Osteocyte (in vitro differentiated cells): ENCODE measurements around the gene BID. TPM values are rescaled to one million over a fixed set of nuclear protein-coding genes. Genes with fewer than 3 reads are reported as not detected.

ENCODE experiments used
- DNase-seq: peaks from one replicate; pipeline ENCODE4 v3.0.0; 2021; ENCODE audit warnings: mixed read lengths; ENCODE audit not compliant: unreplicated experiment; ENCODE audit errors: extremely low spot score
- H3K27ac Mint-ChIP-seq: one replicate; pipeline ENCODE4 v1.8.0; 2021; ENCODE audit warnings: mild to moderate bottlenecking, mixed read lengths; ENCODE audit not compliant: unreplicated experiment
- H3K27me3 Mint-ChIP-seq: one replicate; pipeline ENCODE4 v1.8.0; 2021; ENCODE audit warnings: mixed read lengths; ENCODE audit not compliant: unreplicated experiment
- H3K36me3 Mint-ChIP-seq: one replicate; pipeline ENCODE4 v1.8.0; 2021; ENCODE audit warnings: mixed read lengths; ENCODE audit not compliant: unreplicated experiment
- H3K4me1 Mint-ChIP-seq: one replicate; pipeline ENCODE4 v1.8.0; 2021; ENCODE audit warnings: mixed read lengths; ENCODE audit not compliant: unreplicated experiment
- H3K4me3 Mint-ChIP-seq: one replicate; pipeline ENCODE4 v1.8.0; 2021; ENCODE audit warnings: mild to moderate bottlenecking, moderate library complexity, mixed read lengths; ENCODE audit not compliant: unreplicated experiment
- H3K9me3 Mint-ChIP-seq: one replicate; pipeline ENCODE4 v1.8.0; 2021; ENCODE audit warnings: mixed read lengths; ENCODE audit not compliant: unreplicated experiment
- CTCF ChIP-seq: fragments of 200-600 bp; sonication (generic); IDR thresholded peaks from 2 replicates; pipeline ENCODE4 v1.5.0; 2021; ENCODE audit warnings: antibody characterized with exemption, mild to moderate bottlenecking, moderate library complexity
- total RNA-seq: library from RNA; stranded (reverse); gene quantifications from 2 replicates; pipeline ENCODE4 v1.2.1, GENCODE V29; 2021

The BID gene
- total RNA-seq, 1 donor from 2014 or later, result 11.6 TPM

DNA sequence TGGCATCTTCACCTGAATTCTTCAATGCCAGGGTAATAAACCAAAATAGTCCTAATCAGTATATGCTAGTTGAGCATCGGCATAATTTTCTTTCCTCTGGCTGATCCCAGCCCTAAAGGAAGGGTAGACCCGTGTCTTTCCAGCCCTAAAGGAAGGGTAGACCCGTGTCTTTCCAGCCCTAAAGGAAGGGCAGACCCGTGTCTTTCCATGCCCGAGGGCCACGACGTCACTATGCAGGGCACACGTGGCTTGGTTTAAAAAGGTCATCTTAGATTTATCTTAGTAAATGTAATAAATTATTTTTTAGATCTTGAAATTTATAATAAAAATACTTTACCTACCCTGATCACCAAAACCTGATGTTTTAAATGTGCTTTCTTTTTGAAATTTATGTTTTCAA is 45.5 kb downstream of the BID start:
- Mint-ChIP-seq H3K36me3 (peaks cover 50% of the 10 kb centered on the region), H3K27ac (no peak overlapping the region)
- TF ChIP-seq CTCF, result no peak

DNA sequence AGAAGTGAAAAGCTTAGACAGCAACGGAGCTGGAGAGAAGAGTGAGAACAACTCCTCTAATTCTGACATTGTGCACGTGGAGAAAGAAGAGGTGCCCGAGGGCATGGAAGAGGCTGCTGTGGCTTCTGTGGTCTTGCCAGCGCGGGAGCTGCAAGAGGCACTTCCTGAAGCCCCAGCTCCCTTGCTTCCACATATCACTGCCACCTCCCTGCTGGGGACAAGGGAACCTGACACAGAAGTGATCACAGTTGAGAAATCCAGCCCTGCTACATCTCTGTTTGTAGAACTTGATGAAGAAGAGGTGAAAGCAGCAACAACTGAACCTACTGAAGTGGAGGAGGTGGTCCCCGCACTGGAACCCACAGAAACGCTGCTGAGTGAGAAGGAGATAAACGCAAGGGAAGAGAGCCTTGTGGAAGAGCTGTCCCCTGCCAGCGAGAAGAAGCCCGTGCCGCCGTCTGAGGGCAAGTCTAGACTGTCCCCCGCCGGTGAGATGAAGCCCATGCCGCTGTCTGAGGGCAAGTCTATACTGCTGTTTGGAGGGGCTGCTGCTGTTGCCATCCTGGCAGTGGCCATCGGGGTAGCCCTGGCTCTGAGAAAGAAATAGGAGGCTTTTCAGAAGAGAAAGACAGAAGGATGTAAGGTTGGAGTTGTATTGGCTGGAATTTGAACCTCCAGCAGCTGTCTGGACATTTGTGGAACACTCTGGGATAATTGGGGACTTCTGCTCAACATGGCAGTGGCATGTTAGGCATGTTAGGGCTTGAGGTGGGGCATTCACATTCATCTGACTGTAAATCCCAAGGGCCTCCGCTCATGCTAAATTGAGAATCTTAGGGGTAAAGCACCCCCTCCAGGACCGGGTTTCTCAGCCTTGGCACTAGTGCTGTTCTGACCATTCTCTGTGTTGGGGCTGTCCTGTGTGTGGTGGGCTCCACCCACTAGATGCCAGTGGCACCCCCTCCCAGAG is 47.1 kb downstream of the BID start:
- H3K27me3 Mint-ChIP-seq, result no peaks in the 10 kb centered on the region
- TF ChIP-seq CTCF, result no peak
- peak overlapping the region; percentile 43 for H3K4me3 Mint-ChIP-seq
- H3K36me3 Mint-ChIP-seq, result peaks cover 39% of the 10 kb centered on the region
- no peak for DNase-seq
- H3K9me3 Mint-ChIP-seq, result no peaks in the 10 kb centered on the region
- peaks cover 58% of the 10 kb centered on the region for H3K4me1 Mint-ChIP-seq
- peak overlapping the region; percentile 95 for H3K27ac Mint-ChIP-seq

More for the DNA sequence above, 45.5 kb downstream of the BID start:
- peaks cover 57% of the 10 kb centered on the region for H3K4me1 Mint-ChIP-seq
- no peak for DNase-seq
- H3K4me3 Mint-ChIP-seq, result no peak overlapping the region
- no peaks in the 10 kb centered on the region for H3K27me3 Mint-ChIP-seq
- H3K9me3 Mint-ChIP-seq, result no peaks in the 10 kb centered on the region

DNA sequence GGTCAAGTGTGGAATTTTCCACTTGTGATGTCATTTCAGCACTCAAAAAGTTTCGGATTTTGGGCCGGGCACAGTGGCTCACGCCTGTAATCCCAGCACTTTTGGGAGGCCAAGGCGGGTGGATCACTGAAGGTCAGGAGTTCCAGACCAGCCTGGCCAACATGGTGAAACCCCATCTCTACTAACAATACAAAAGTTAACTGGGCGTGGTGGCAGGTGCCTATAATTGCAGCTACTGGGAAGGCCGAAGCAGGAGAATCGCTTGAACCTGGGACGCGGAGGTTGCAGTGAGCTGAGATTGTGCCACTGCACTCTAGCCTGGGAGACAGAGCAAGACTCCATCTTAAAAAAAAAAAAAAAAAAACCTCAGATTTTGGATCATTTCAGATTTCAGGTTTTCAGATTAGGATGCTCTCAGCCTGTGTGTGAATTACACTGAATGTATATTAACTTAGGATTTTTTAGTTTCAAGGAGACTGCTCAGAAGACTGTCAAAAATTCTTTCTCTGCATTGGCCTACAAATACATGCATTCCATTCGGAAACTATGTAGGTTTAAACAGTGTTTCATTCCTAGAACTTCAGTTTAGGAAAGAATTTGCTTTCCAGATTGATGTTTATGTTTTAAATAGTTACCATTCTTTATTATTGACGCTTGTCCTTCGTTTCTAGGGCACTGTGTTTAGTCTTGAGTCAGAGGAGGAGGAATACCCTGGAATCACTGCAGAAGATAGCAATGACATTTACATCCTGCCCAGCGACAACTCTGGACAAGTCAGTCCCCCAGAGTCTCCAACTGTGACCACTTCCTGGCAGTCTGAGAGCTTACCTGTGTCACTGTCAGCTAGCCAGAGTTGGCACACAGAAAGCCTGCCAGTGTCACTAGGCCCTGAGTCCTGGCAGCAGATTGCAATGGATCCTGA is 48.0 kb downstream of the BID start:
- peak overlapping the region; percentile 95 for H3K27ac Mint-ChIP-seq
- DNase-seq, result no peak

DNA sequence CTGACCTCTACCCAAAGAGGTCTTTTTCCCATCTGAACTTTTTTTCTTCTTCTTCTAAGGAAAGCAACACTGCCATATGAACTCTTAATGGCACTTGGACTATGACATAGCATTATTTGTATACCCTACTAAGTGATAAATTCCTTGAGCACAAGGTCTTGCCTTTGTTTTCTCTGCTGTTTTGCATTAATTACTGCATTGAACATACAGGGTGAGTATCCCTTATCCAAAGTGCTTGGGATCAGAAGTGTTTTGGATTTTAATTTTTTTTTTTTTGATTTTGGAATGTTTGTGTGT is 48.8 kb downstream of the BID start:
- no peaks in the 10 kb centered on the region for H3K27me3 Mint-ChIP-seq
- H3K9me3 Mint-ChIP-seq, result no peaks in the 10 kb centered on the region
- H3K27ac Mint-ChIP-seq, result peak overlapping the region; percentile 71
- H3K4me1 Mint-ChIP-seq, result peaks cover 67% of the 10 kb centered on the region
- H3K4me3 Mint-ChIP-seq, result no peak overlapping the region
- peaks cover 30% of the 10 kb centered on the region for H3K36me3 Mint-ChIP-seq
- DNase-seq, result no peak
- TF ChIP-seq CTCF, result no peak

More for the DNA sequence above, 48.0 kb downstream of the BID start:
- H3K9me3 Mint-ChIP-seq, result no peaks in the 10 kb centered on the region
- peak overlapping the region; percentile 43 for H3K4me3 Mint-ChIP-seq
- H3K36me3 Mint-ChIP-seq, result peaks cover 33% of the 10 kb centered on the region
- no peak for TF ChIP-seq CTCF
- peaks cover 64% of the 10 kb centered on the region for H3K4me1 Mint-ChIP-seq
- H3K27me3 Mint-ChIP-seq, result no peaks in the 10 kb centered on the region
